GM12872 (cell line): ENCODE results near the gene PCK1.

Experiments
- TF ChIP-seq, protein P1 (sequence below): IDR thresholded peaks from 3 replicates; pipeline ENCODE4 v1.5.1; 2011; ENCODE audit warnings: low read depth, mild to moderate bottlenecking, low read length, moderate library complexity; ENCODE audit not compliant: insufficient read depth

The PCK1 gene

DNA sequence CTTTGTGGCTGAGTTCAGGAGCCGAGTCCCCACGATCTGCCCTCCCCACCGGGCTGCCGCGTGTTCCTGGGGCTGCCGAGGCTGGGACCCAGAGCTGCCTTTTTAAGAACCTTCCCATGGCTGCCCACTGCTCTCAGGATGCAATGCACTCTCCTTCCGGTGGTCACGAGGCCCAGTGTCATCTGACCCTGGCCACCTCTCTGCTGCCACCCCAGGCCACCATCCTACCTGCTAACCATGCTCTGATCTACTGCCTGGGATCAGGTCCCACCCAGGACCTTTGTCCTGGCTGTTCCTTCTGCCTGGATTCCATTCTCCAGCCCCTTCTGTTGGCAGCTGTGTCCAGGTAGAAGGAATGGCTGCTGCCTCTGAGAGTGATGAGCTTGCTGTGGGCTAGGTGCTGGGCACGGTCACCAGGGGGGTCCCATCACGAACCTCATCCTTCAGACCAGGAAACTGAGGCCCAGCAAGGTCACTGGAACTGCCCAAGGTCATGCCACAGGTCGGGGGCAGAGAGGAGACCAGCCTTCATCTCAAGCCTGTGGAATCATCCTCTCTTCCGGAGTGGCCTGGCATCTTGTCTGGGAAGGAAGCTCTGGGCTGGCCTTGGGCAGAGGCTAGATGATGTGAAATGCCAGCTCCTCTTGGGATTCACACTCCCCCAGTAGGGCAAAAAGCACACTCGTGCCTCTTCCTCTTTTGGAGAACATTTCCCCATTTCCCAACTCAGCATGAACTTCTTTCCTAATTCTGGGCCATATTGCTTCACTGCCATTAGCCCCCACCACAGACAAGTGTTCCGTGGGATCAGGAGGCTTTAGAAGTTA, 20.5 kb downstream of the PCK1 start:
- TF ChIP-seq, protein P1, sequence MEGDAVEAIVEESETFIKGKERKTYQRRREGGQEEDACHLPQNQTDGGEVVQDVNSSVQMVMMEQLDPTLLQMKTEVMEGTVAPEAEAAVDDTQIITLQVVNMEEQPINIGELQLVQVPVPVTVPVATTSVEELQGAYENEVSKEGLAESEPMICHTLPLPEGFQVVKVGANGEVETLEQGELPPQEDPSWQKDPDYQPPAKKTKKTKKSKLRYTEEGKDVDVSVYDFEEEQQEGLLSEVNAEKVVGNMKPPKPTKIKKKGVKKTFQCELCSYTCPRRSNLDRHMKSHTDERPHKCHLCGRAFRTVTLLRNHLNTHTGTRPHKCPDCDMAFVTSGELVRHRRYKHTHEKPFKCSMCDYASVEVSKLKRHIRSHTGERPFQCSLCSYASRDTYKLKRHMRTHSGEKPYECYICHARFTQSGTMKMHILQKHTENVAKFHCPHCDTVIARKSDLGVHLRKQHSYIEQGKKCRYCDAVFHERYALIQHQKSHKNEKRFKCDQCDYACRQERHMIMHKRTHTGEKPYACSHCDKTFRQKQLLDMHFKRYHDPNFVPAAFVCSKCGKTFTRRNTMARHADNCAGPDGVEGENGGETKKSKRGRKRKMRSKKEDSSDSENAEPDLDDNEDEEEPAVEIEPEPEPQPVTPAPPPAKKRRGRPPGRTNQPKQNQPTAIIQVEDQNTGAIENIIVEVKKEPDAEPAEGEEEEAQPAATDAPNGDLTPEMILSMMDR = no peak

DNA sequence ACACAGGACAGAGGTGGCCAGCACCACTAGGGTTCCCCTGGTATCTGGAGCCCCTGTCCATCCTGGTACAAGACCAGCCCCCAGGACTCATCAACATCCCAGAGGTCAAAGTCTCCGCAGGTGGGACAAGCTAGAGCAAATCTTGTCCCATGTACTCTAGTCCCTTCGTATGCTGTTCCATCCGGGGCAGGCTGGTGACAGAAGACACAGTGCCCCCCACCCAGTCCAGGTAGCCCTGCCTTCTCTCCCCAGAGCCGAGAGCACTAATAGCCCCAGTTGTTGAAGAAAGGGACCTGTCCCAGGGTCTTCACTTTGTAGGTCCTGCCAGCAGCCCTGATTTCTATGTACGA, 21.1 kb downstream of the PCK1 start:
- TF ChIP-seq, protein P1 = no peak

DNA sequence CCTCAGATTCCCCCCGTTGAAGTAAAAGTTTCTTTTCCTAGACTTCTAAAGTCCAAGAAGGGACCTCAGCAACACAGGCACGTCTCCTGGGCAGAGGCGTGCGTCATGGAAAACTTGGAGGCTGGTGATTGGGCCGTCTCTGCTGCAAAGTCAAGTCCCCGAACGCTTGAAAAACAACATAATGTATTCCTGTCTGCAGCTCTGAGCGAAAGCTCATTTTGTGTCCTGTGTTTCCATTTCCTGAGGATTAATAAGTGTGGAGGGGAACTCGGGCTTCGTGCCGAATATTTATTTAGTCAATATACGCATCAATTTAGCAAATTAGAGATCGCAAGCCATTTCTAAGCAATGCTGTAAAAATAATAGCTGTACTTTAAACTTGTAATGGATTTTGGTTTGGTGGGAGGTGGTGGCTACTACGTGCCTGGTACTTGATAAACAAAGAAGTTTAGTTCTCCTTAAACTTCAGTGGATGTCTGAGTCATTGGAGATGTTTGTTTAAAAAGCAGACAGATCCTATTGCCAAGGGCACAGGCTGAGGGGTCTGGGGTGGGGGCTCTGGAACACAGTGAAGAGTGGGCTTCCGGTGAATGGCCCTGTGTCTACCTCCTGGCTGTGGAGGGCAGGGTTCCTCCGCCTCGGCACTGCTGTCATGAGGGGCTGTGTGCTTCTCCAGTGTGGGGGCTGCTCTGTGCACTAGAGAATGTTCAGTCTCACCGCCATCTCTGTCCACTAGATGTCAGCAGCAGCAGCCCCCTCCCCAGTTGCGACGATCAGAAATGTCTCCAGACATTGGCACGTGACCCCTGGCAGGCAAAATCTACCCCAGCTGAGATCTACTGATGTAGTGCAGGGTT, 21.8 kb downstream of the PCK1 start:
- TF ChIP-seq, protein P1 = peak; percentile 64

DNA sequence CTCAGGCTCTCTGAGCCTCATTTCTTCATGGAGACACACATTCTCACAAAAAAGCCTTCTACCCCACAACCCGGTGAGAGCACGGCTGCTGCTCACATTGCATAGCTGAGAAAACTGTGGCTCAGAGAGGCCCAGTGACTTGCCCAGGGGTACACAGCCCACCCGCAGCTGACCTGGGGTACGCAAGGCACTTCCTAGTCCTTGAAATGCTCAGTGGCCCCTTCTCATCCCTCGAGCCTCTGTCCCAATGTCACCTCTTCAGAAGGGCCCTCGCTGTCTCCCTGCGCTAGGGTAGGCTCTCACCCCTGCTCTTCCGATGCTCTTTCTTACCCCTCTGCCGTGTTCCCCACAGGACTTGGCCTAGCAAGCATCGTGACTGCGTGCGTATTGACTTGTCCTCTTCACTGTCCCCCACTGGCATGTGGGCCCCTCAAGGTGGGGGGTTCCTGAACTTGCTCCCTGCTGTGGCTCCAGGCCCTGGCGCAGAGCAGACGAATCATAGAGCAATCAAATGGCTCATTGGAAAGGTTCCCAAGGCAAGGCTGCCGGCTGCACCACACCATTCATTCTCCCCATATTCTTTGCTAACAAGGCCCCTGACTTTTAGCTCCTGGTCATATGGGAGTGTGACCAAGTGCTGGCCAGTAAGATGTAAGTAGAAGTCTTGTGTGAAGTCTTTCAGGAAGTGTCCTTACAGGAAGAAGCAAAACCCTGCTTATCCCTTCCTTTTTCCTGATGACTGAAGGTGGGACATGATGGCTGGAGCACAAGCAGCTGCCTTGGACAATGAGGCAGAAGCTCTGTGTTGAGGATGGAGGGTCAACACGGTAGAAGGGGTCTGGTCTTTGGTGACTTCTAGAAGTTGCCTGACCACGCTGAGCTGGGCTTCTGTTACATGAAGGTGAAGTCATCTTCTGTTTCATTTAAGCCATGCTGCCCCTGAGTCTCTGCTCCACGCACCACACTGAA, 22.7 kb downstream of the PCK1 start:
- TF ChIP-seq, protein P1 = no peak

DNA sequence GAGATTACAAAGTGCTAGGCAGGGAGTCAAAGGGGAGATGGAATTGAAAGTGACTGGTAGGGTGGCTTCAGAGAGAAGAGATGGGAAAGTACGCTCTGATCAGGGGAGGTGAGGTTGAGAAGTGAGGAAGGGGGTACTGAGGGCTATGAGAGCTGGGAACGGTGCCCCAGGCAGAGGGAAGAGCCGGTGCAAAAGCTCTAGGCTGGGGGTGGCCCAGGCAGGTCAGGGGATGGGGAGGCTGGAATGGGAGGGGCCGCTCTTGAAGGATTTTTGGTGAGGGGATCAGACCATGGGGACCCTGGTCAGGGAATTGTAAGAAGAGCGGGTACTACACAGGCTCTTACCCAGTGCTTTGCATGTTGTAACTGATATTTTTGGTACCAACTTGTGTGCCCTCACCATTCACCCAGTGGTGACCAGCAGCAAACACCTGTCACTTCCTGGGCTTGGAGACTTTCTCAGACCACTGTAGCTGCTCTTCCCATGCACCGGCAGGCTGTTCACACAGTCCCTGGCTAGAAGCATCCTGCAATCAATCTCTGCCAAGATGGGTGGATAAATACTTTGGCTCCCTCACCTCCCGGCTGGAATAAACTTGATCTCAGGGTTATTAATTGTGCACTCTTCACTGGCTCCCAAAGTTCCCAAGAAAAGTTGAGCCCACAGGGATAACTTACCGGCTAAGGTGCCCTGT, 24.0 kb downstream of the PCK1 start:
- TF ChIP-seq, protein P1 = no peak

DNA sequence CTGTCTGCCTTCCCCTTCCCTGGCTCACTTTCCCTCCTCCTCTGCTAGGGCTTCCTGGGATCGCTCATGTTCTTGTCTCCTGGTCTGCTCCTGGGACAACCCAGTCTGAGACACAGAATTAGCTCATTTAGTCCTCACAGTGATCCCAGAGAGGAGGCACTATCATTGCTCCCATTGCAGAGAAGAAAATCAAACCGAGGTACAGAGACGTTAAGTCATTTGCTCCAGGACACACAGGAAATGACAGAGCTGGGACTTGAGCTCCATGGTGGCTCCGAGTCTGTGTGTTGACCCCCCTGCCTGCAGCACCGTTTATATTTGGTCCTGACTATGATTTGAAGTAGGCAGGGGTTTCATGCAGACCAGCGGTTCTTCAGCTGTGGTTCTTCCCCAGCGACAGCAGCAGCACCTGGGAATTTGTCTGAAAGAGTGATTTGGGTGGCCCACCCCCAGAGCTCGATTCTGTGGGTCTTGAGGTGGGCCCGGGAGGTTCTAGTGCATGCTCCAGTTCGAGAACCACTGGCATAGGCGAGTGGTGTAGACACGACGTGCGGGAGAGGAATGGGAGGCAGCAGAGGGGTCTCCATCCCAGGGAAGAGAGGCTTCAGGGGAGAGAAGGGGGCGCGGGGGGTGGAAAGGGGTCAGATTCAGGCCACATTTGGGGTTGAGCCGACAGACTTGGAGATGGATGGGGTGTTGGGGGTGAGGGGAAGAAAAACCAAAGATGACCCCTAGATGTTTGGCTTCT, 24.7 kb downstream of the PCK1 start:
- TF ChIP-seq, protein P1 = no peak
